Hepatocyte (in vitro differentiated cells): ENCODE results near the gene FGF2.

Experiments
- CTCF ChIP-seq: fragments of 200-600 bp; sonication (generic); IDR thresholded peaks from 2 replicates; pipeline ENCODE4 v1.5.1; 2016; ENCODE audit warnings: antibody characterized with exemption, mild to moderate bottlenecking; ENCODE audit not compliant: poor library complexity
- EZH2 ChIP-seq: fragments of 200-600 bp; sonication (generic); IDR thresholded peaks from 2 replicates; pipeline ENCODE4 v1.6.1; 2016; ENCODE audit warnings: antibody characterized with exemption, mild to moderate bottlenecking, borderline replicate concordance

- TF ChIP-seq CTCF (no peak), EZH2 (no peak)
Measured at GRCh38 chr4:122873146-122873545, 46.5 kb downstream of the FGF2 start.
